ENCODE results near the gene ZNF91.
"Not testable (repeated sequence)": the region's sequence is repeated elsewhere in the genome, so short reads cannot be mapped to it uniquely, and the experiment has no call there.

Gene ZNF91

GRCh38 chr19:23394511-23394910 is 760 bp downstream of the ZNF91 start:
- DNase-seq: peak; percentile 20

GRCh38 chr19:23393121-23393520 is 2.1 kb downstream of the ZNF91 start:
- DNase-seq: no peak

GRCh38 chr19:23391236-23391635 is 4.0 kb downstream of the ZNF91 start:
- DNase-seq: no peak

GRCh38 chr19:23385404-23385803 is 9.9 kb downstream of the ZNF91 start:
- no peak for DNase-seq

GRCh38 chr19:23384858-23385257 is 10.4 kb downstream of the ZNF91 start:
- DNase-seq: no peak

- DNase-seq: no peak
Observed at GRCh38 chr19:23384166-23384565, 11.1 kb downstream of the ZNF91 start.

- DNase-seq: no peak
Observed at GRCh38 chr19:23382955-23383354, 12.3 kb downstream of the ZNF91 start.

GRCh38 chr19:23381114-23381513 is 14.2 kb downstream of the ZNF91 start:
- no peak for DNase-seq

- not testable (repeated sequence) for DNase-seq
Observed at GRCh38 chr19:23379671-23380070, 15.6 kb downstream of the ZNF91 start.

- no peak for DNase-seq
Observed at GRCh38 chr19:23378948-23379347, 16.3 kb downstream of the ZNF91 start.

- DNase-seq: no peak
Observed at GRCh38 chr19:23377276-23377675, 18.0 kb downstream of the ZNF91 start.

- DNase-seq: no peak
Observed at GRCh38 chr19:23366437-23366836, 28.8 kb downstream of the ZNF91 start.

GRCh38 chr19:23366031-23366430 is 29.2 kb downstream of the ZNF91 start:
- DNase-seq: not testable (repeated sequence)

GRCh38 chr19:23365222-23365621 is 30.0 kb downstream of the ZNF91 start:
- no peak for DNase-seq

GRCh38 chr19:23361843-23362242 is 33.4 kb downstream of the ZNF91 start:
- not testable (repeated sequence) for DNase-seq

GRCh38 chr19:23351806-23352205 is 43.5 kb downstream of the ZNF91 start:
- no peak for DNase-seq

- DNase-seq: no peak
Observed at GRCh38 chr19:23346696-23347095, 48.6 kb downstream of the ZNF91 start.

- no peak for DNase-seq
Observed at GRCh38 chr19:23345838-23346237, 49.4 kb downstream of the ZNF91 start.

GRCh38 chr19:23343434-23344010 is 51.7 kb downstream of the ZNF91 start:
- no peak for DNase-seq

- no peak for DNase-seq
Observed at GRCh38 chr19:23328211-23328610, 67.1 kb downstream of the ZNF91 start.

- DNase-seq: no peak
Observed at GRCh38 chr19:23321953-23322549, 73.2 kb downstream of the ZNF91 start.

- not testable (repeated sequence) for DNase-seq
Observed at GRCh38 chr19:23321403-23321802, 73.9 kb downstream of the ZNF91 start.

GRCh38 chr19:23319571-23319970 is 75.7 kb downstream of the ZNF91 start:
- DNase-seq: not testable (repeated sequence)

GRCh38 chr19:23318941-23319340 is 76.3 kb downstream of the ZNF91 start:
- not testable (repeated sequence) for DNase-seq

GRCh38 chr19:23318143-23318542 is 77.1 kb downstream of the ZNF91 start:
- DNase-seq: no peak
